HL-60/S4 treated with retinoic acid at 250 ng/mL for 4 days and 3 days (cell line): ENCODE results near the gene PHRF1.
"Not testable (repeated sequence)": the region's sequence is repeated elsewhere in the genome, so short reads cannot be mapped to it uniquely, and the experiment has no call there.

Experiments
- in situ Hi-C: fragments of 300-500 bp; cut with MboI; formaldehyde crosslinking; loops from 2 replicates; pipeline ENCODE4 v1.7.0; 2022; ENCODE audit warnings: low sequenced_read_pairs

Gene PHRF1

DNA sequence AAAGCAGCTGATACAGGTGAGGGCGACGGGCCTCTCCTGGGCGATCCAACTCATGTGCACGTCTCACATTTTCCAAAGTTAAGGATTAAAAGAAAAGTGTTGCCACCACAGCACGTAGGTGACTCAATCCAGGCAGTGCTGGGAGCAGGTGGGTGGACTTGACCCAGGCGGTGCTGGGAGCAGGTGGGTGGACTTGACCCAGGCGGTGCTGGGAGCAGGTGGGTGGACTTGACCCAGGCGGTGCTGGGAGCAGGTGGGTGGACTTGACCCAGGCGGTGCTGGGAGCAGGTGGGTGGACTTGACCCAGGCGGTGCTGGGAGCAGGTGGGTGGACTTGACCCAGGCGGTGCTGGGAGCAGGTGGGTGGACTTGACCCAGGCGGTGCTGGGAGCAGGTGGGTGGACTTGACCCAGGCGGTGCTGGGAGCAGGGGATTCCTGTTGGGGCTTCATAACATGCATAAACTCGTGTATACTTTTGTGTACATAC lies 71.4 kb downstream of the PHRF1 start:
- in situ Hi-C loops = not testable (repeated sequence)

DNA sequence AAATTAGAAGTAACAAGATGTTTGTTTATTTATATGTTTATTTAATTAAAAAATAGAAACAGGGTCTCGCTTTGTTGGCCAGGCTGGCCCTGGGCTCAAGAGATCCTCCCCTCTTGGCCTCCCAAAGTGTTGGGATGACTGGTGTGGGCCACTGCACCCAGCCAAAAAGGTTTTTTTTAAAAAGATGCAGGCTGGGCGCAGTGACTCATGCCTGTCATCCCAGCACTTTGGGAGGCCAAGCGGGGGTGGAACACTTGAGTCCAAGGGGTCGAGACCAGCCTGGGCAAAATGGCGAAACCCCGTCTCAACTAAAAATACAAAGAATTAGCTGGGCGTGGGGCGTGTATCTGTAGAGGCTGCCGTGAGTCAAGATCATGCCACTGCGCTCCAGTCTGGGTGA lies 74.2 kb downstream of the PHRF1 start:
- in situ Hi-C loops = no loop called here

DNA sequence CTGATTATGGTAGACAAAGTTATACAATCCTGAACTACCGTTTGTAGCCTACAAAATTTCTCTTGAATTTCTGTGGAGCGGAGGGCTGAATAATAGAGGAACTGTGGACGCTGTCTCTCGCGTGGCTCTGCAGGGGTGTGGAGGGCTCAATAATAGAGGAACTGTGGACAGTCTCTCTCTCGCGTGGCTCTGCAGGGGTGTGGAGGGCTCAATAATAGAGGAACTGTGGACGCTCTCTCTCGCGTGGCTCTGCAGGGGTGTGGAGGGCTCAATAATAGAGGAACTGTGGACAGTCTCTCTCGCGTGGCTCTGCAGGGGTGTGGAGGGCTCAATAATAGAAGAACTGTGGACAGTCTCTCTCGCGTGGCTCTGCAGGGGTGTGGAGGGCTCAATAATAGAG lies 76.9 kb downstream of the PHRF1 start:
- in situ Hi-C loops = not testable (repeated sequence)

DNA sequence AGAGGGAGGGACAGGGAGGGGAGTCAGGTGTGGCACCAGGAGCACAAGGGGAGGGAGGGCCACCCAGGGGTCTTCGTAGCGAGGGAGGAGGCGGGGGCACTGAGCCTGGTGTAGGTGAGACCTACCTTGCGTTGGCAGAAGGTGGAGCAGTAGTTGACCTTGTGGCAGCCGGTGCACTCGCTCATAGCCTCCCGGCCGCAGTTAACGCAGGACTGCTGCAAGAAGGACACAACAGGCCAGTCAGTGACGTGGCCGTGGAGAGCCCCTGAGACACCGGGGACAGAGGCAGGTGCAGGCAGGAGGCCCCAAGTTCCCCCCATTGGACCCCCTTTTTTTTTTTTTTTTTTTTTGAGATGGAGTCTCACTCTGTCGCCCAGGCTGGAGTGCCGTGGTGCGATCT lies 77.6 kb downstream of the PHRF1 start:
- in situ Hi-C loops = no loop called here

DNA sequence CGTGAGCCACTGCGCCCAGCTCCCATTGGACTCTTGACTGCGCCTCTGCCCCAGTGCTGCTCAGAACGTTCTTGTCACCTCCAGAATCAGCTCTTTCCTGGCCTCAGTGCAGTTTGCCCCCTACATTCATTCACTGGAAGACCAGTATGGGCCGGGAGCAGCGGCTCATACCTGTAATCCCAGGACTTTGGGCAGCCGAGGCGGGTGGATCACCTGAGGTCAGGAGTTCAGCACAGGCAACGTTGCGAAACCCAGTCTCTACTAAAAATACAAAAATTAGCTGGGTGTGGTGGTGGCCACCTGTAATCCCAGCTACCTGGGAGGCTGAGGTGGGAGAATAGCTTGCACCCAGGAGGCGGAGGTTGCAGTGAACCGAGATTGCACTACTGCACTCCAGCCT lies 78.2 kb downstream of the PHRF1 start:
- in situ Hi-C loops = not testable (repeated sequence)

DNA sequence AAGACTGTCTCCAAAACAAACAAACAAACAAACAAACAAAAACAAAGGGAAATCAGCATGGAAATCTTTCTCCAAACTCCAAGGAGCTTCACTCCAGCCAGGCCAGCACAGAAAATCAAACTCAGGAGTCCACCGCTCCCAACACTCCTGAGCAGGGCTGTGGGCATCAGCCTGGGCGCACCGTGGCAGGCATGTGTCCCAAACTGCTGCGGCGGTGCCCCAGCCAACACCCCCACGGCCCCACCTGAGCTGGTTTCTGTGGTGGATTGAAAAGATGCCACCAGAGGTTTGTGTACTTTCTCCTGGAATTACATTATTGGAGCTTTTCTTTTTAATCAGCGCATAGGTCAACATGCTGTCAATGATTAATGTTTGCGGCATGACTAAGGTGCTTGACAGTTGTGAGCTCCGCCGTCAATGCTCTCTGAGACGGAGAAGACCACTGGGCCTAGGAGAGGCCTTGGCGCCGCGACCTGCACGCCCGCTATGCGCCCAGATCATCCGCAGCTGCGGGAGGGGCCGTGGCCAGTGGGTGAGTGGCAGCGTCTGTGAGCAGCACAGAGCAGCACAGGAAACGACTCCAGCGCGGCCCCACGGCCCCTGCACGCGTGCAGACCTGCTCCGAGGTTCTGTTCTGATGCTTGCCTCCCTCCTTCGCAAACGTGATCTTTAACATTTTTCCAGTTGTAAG lies 78.9 kb downstream of the PHRF1 start:
- in situ Hi-C loops = no loop called here

DNA sequence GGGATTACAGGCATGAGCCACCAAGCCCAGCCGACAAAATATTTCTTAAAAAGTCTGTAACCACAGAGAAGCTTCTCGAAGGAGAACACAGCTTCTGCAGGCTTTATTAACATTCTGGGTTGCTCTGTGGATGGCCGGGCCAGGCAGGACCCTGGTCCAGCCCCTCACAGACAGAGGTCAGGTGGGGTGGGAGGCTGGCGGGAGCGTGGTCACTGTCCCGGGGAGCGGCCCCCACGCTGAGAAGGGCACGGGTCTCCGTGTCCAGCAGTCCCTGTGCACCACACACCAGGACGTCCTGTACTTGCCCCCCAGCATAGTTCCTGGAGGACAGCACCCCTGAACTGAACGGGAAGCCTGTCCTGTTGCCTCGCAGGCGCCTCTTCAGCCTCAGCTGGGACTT lies 80.2 kb downstream of the PHRF1 start:
- in situ Hi-C loops = no loop called here

DNA sequence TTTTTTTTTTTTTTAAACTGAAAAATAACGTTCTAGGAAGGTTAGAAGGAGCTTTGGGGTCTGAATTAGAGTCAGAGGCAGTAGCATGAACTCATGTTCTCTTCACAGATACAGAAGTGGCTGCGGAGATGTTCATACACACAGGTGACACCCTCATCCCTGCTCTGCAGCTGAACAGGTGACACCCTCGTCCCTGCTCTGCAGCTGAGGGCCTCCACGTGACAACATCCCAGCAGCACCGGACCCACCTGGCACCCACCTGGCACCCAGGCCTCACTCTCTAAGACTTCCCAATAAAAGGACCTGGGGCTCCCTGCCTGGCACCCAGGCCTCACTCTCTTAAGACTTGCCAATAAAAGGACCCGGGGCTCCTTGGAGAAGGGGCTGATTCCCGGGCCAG lies 80.6 kb downstream of the PHRF1 start:
- in situ Hi-C loops = no loop called here

DNA sequence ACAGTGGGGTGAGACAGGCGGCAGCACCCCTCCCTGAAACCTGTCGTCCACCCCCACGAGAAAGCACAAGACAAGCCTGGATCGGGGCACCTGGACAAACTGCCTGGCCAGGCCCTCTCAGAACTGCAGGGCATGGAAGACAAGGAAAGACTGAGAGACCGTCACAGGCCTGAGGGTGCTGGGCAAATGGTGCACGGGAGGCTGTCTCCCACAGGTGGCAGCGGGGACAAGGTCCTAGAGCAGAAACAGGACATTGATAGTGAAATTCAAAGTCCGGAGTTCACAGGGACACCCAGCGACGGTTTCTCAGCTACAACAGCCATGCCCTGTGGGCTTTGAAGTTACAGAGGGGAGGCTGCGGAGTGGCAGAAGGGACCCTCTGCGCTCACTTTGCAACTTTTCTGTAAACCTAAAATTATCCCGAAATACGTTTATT lies 81.4 kb downstream of the PHRF1 start:
- in situ Hi-C loops = no loop called here

DNA sequence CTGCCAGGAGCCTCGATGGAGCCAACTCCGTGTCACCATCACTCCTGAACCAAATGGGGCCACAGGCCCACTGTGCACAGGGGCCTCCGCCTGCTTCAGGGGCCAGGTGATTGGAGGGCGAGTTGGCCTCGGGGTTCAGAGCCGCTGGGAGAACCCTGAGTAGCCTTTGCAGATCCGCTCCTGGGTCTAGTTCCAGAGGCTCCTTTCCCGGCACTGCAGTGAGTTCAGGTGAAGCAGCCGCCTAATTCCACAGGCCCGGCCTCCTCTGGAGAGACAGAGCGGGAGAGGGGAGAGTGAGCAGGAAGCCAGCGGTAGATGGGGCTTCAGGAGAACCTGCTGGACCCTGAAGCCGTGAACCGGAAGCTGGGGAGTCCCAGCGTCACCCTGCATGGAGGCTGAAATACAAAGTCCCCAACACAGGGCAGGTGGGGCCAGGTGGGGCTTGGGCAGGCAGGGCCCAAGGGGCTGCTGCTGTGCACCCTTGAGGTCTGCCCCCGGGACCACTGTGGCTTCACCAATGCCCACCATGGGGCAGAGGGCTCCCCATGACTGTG lies 83.3 kb downstream of the PHRF1 start:
- in situ Hi-C loops = no loop called here

DNA sequence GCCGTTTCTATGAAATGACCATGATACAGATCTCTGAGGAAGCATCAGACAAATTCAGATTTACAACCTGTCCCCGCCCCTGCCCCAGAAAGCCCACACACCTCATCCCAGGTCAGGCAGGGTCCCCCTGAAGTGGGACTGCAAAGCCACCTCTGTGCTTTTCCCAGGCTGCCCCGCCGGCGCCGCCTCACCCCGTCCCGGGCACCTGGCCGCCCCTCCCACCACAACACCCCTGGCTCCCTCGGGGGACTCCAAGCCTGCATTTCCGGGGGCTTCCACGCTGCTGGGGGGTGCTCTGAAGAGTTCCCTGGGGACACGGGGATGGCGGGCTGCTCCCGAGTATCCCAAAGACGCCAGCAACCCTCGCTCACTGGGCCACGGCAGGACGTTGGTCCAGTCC lies 84.0 kb downstream of the PHRF1 start:
- in situ Hi-C loops = no loop called here

DNA sequence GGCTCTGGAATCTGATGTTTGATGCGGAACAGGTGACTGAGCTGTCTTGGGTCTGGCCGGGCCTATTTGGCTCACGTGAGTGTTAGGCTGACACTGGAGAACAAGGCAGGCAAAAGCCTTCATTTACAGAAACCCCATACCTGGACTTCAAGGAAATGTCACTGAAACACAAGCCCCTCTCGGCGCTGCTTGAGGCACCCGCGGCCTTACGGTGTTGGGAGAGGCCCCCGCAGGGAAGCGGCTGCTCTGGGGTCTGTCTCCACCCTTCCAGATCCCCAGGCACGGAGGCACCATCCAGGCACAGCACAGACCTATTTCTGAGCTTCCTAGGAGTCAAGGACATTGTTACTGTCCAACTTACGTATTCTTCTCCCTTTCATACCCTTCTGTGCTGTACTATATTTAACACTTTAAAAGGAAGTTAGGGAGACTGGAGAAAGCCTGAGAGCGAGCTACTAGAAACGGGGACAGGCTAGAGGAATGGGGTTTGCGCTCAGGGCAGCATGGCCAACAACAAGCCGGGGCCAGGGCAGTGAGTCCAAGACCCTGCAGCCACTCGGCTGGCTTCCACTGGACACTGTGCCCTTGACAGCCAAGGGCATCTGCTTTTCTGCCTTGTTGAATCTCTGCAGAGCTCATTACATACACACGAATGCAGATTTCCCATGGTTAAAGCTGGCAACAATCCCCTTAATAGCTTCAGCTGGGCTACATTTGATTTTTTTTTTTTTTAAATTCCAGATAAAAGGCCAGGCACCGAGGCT lies 84.6 kb downstream of the PHRF1 start:
- in situ Hi-C loops = no loop called here
